ENCODE data around the gene PHF21B.

PHF21B gene

GRCh38 chr22:44888491-44889254, 121.1 kb downstream of the PHF21B start:
- Histone ChIP-seq H3K4me3 (ENCODE audit: low read depth in 1 of 2, low read length in 2 of 2) (no peak overlapping the region), H3K27me3 (ENCODE audit: low read depth, low read length) (no peaks in the 10 kb centered on the region), H3K9me3 (ENCODE audit: control insufficient read depth in 1 of 2, low read length in 2 of 2) (no peaks in the 10 kb centered on the region), H3K27ac (ENCODE audit: low read length) (no peak overlapping the region), H3K36me3 (ENCODE audit: control insufficient read depth in 1 of 2, insufficient read depth in 2 of 2, low read length in 2 of 2) (no peaks in the 10 kb centered on the region), H3K4me1 (ENCODE audit: control insufficient read depth in 1 of 2, insufficient read depth in 2 of 2, low read length in 2 of 2) (no peaks in the 10 kb centered on the region)

GRCh38 chr22:44887941-44888366, 121.9 kb downstream of the PHF21B start:
- Histone ChIP-seq H3K4me1 (ENCODE audit: control insufficient read depth in 1 of 2, insufficient read depth in 2 of 2, low read length in 2 of 2) (no peaks in the 10 kb centered on the region), H3K9me3 (ENCODE audit: control insufficient read depth in 1 of 2, low read length in 2 of 2) (no peaks in the 10 kb centered on the region), H3K36me3 (ENCODE audit: control insufficient read depth in 1 of 2, insufficient read depth in 2 of 2, low read length in 2 of 2) (no peaks in the 10 kb centered on the region), H3K4me3 (ENCODE audit: low read depth in 1 of 2, low read length in 2 of 2) (no peak overlapping the region), H3K27me3 (ENCODE audit: low read depth, low read length) (no peaks in the 10 kb centered on the region), H3K27ac (ENCODE audit: low read length) (no peak overlapping the region)

- Histone ChIP-seq H3K4me1 (ENCODE audit: control insufficient read depth in 1 of 2, insufficient read depth in 2 of 2, low read length in 2 of 2) (no peaks in the 10 kb centered on the region), H3K36me3 (ENCODE audit: control insufficient read depth in 1 of 2, insufficient read depth in 2 of 2, low read length in 2 of 2) (no peaks in the 10 kb centered on the region), H3K9me3 (ENCODE audit: control insufficient read depth in 1 of 2, low read length in 2 of 2) (no peaks in the 10 kb centered on the region), H3K4me3 (ENCODE audit: low read depth in 1 of 2, low read length in 2 of 2) (no peak overlapping the region), H3K27me3 (ENCODE audit: low read depth, low read length) (no peaks in the 10 kb centered on the region), H3K27ac (ENCODE audit: low read length) (no peak overlapping the region)
These were observed 123.9 kb downstream of the PHF21B start for GRCh38 chr22:44885806-44886360.

- Histone ChIP-seq H3K4me3 (ENCODE audit: low read depth in 1 of 2, low read length in 2 of 2) (no peak overlapping the region), H3K27me3 (ENCODE audit: low read depth, low read length) (no peaks in the 10 kb centered on the region), H3K27ac (ENCODE audit: low read length) (no peak overlapping the region), H3K36me3 (ENCODE audit: control insufficient read depth in 1 of 2, insufficient read depth in 2 of 2, low read length in 2 of 2) (no peaks in the 10 kb centered on the region), H3K4me1 (ENCODE audit: control insufficient read depth in 1 of 2, insufficient read depth in 2 of 2, low read length in 2 of 2) (no peaks in the 10 kb centered on the region), H3K9me3 (ENCODE audit: control insufficient read depth in 1 of 2, low read length in 2 of 2) (no peaks in the 10 kb centered on the region)
These were observed 124.6 kb downstream of the PHF21B start for GRCh38 chr22:44884968-44885805.

GRCh38 chr22:44884562-44884961, 125.2 kb downstream of the PHF21B start:
- no peaks in the 10 kb centered on the region for H3K9me3 ChIP-seq (ENCODE audit: control insufficient read depth in 1 of 2, low read length in 2 of 2)
- no peaks in the 10 kb centered on the region for H3K36me3 ChIP-seq (ENCODE audit: control insufficient read depth in 1 of 2, insufficient read depth in 2 of 2, low read length in 2 of 2)
- H3K27ac ChIP-seq (ENCODE audit: low read length), result no peak overlapping the region
- no peaks in the 10 kb centered on the region for H3K27me3 ChIP-seq (ENCODE audit: low read depth, low read length)
- no peak overlapping the region for H3K4me3 ChIP-seq (ENCODE audit: low read depth in 1 of 2, low read length in 2 of 2)
- H3K4me1 ChIP-seq (ENCODE audit: control insufficient read depth in 1 of 2, insufficient read depth in 2 of 2, low read length in 2 of 2), result no peaks in the 10 kb centered on the region

GRCh38 chr22:44883011-44883421, 126.8 kb downstream of the PHF21B start:
- no peak overlapping the region for H3K4me3 ChIP-seq (ENCODE audit: low read depth in 1 of 2, low read length in 2 of 2)
- H3K36me3 ChIP-seq (ENCODE audit: control insufficient read depth in 1 of 2, insufficient read depth in 2 of 2, low read length in 2 of 2), result no peaks in the 10 kb centered on the region
- H3K27ac ChIP-seq (ENCODE audit: low read length), result no peak overlapping the region
- no peaks in the 10 kb centered on the region for H3K4me1 ChIP-seq (ENCODE audit: control insufficient read depth in 1 of 2, insufficient read depth in 2 of 2, low read length in 2 of 2)
- peaks cover 0 to 1% of the 10 kb centered on the region in 2 donors for H3K9me3 ChIP-seq (ENCODE audit: control insufficient read depth in 1 of 2, low read length in 2 of 2)
- H3K27me3 ChIP-seq (ENCODE audit: low read depth, low read length), result no peaks in the 10 kb centered on the region

GRCh38 chr22:44882226-44882905, 127.4 kb downstream of the PHF21B start:
- Histone ChIP-seq H3K36me3 (ENCODE audit: control insufficient read depth in 1 of 2, insufficient read depth in 2 of 2, low read length in 2 of 2) (no peaks in the 10 kb centered on the region), H3K9me3 (ENCODE audit: control insufficient read depth in 1 of 2, low read length in 2 of 2) (peaks cover 0 to 5% of the 10 kb centered on the region in 2 donors), H3K27me3 (ENCODE audit: low read depth, low read length) (no peaks in the 10 kb centered on the region), H3K4me1 (ENCODE audit: control insufficient read depth in 1 of 2, insufficient read depth in 2 of 2, low read length in 2 of 2) (no peaks in the 10 kb centered on the region), H3K4me3 (ENCODE audit: low read depth in 1 of 2, low read length in 2 of 2) (no peak overlapping the region), H3K27ac (ENCODE audit: low read length) (no peak overlapping the region)

- Histone ChIP-seq H3K27me3 (ENCODE audit: low read depth, low read length) (no peaks in the 10 kb centered on the region), H3K9me3 (ENCODE audit: control insufficient read depth in 1 of 2, low read length in 2 of 2) (peaks cover 0 to 12% of the 10 kb centered on the region in 2 donors), H3K4me1 (ENCODE audit: control insufficient read depth in 1 of 2, insufficient read depth in 2 of 2, low read length in 2 of 2) (no peaks in the 10 kb centered on the region), H3K4me3 (ENCODE audit: low read depth in 1 of 2, low read length in 2 of 2) (no peak overlapping the region), H3K27ac (ENCODE audit: low read length) (no peak overlapping the region), H3K36me3 (ENCODE audit: control insufficient read depth in 1 of 2, insufficient read depth in 2 of 2, low read length in 2 of 2) (no peaks in the 10 kb centered on the region)
These were observed 128.2 kb downstream of the PHF21B start for GRCh38 chr22:44881624-44882023.

- no peak overlapping the region for H3K27ac ChIP-seq (ENCODE audit: low read length)
- H3K9me3 ChIP-seq (ENCODE audit: control insufficient read depth in 1 of 2, low read length in 2 of 2), result peaks cover 0 to 15% of the 10 kb centered on the region in 2 donors
- no peaks in the 10 kb centered on the region for H3K36me3 ChIP-seq (ENCODE audit: control insufficient read depth in 1 of 2, insufficient read depth in 2 of 2, low read length in 2 of 2)
- no peak overlapping the region for H3K4me3 ChIP-seq (ENCODE audit: low read depth in 1 of 2, low read length in 2 of 2)
- H3K4me1 ChIP-seq (ENCODE audit: control insufficient read depth in 1 of 2, insufficient read depth in 2 of 2, low read length in 2 of 2), result no peaks in the 10 kb centered on the region
- H3K27me3 ChIP-seq (ENCODE audit: low read depth, low read length), result no peaks in the 10 kb centered on the region
These were observed 129.1 kb downstream of the PHF21B start for GRCh38 chr22:44880610-44881290.

- H3K27me3 ChIP-seq (ENCODE audit: low read depth, low read length), result no peaks in the 10 kb centered on the region
- no peaks in the 10 kb centered on the region for H3K36me3 ChIP-seq (ENCODE audit: control insufficient read depth in 1 of 2, insufficient read depth in 2 of 2, low read length in 2 of 2)
- H3K4me3 ChIP-seq (ENCODE audit: low read depth in 1 of 2, low read length in 2 of 2), result no peak overlapping the region
- H3K4me1 ChIP-seq (ENCODE audit: control insufficient read depth in 1 of 2, insufficient read depth in 2 of 2, low read length in 2 of 2), result no peaks in the 10 kb centered on the region
- no peak overlapping the region for H3K27ac ChIP-seq (ENCODE audit: low read length)
- peaks cover 0 to 15% of the 10 kb centered on the region in 2 donors for H3K9me3 ChIP-seq (ENCODE audit: control insufficient read depth in 1 of 2, low read length in 2 of 2)
These were observed 130.5 kb downstream of the PHF21B start for GRCh38 chr22:44879301-44879680.
